GM12875 (cell line): Measurements from ENCODE around the gene SH3TC1.
A peak's percentile ranks its signal among the peaks of the same experiment; 100 is the strongest.

Experiments
- H3K4me3 ChIP-seq: one replicate; pipeline ENCODE4 v1.5.1; 2011; ENCODE audit warnings: low read depth, low read length, control low read depth
- TF ChIP-seq, protein P1 (sequence below): IDR thresholded peaks from 2 replicates; pipeline ENCODE4 v1.5.1; 2011; ENCODE audit warnings: low read depth, mild to moderate bottlenecking, control low read depth, inconsistent platforms, low read length, moderate library complexity, borderline replicate concordance; ENCODE audit not compliant: insufficient read depth

The SH3TC1 gene

GRCh38 chr4:8195431-8195830 is 3.7 kb upstream of the SH3TC1 start:
- H3K4me3 ChIP-seq = no peak overlapping the region
- TF ChIP-seq, protein P1, sequence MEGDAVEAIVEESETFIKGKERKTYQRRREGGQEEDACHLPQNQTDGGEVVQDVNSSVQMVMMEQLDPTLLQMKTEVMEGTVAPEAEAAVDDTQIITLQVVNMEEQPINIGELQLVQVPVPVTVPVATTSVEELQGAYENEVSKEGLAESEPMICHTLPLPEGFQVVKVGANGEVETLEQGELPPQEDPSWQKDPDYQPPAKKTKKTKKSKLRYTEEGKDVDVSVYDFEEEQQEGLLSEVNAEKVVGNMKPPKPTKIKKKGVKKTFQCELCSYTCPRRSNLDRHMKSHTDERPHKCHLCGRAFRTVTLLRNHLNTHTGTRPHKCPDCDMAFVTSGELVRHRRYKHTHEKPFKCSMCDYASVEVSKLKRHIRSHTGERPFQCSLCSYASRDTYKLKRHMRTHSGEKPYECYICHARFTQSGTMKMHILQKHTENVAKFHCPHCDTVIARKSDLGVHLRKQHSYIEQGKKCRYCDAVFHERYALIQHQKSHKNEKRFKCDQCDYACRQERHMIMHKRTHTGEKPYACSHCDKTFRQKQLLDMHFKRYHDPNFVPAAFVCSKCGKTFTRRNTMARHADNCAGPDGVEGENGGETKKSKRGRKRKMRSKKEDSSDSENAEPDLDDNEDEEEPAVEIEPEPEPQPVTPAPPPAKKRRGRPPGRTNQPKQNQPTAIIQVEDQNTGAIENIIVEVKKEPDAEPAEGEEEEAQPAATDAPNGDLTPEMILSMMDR = no peak

GRCh38 chr4:8195841-8196458 is 3.1 kb upstream of the SH3TC1 start:
- H3K4me3 ChIP-seq = no peak overlapping the region
- TF ChIP-seq, protein P1 = no peak

DNA sequence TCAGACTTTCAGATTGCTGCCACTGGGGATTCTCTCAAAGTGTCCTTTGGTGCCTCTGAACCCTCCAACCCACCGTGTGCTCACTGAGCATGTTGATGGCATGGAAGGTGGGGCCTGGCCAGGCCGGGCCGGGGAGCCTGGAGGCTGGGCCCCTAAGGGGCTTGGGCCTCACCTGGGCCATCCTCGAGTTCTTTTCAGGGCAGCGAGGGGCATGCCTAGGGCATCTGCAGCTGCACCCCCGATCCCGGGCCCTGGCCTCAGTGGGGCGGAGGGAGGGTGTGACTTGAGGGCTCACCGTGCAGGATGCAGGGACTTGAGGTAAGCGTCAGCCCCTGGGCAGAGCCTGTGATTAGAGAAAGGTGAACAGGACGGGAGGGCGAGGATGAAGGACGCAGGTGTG is 1.6 kb upstream of the SH3TC1 start:
- no peak overlapping the region for H3K4me3 ChIP-seq
- TF ChIP-seq, protein P1 = no peak

DNA sequence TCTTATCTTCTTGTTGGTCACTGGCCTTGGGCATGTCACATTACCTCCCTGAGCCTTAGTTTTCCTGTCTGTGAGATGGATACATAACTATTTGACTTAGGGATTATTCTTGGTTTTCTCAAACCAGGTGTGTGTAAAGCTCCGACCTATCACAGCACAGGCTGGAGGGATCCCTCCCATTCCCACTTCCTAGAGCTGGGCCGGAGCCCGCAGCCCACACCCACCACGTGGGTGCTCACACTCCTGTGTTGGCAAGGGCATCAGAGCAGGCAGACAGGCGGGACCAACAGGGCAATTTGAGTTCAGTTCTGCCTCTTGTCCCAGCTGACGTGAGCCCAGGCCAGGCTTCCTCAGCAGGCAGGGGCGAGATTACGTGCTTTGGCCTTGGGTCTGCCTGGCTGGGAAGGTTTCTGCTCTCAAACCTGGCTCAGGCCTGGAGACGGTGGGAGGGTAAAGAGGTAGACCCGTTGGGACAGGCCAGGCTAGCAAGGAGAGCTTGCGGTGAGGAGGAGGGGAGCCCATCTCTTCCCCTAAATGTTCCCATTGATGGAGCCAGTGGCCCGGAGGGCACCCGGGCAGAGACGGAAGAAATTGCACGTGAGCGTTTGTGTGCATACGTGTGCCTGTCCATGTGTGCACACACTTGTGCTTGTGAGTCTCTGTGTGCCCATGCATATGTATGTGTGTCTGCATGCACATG is 734 bp upstream of the SH3TC1 start:
- no peak overlapping the region for H3K4me3 ChIP-seq

GRCh38 chr4:8199594-8200301 is 658 bp downstream of the SH3TC1 start:
- H3K4me3 ChIP-seq = peak overlapping the region; percentile 62
- TF ChIP-seq, protein P1 = no peak

More for the DNA sequence above, 734 bp upstream of the SH3TC1 start:
- TF ChIP-seq, protein P1 = no peak

GRCh38 chr4:8200302-8200975 is 1.3 kb downstream of the SH3TC1 start:
- TF ChIP-seq, protein P1 = no peak
- H3K4me3 ChIP-seq = peak overlapping the region; percentile 62
